ENCODE data around the gene TTYH2. TPM values are rescaled to one million over a fixed set of nuclear protein-coding genes. Genes with fewer than 3 reads are reported as not detected.

Gene TTYH2
- total RNA-seq, 4 donors from 2014 or later: 12.4 to 24.7 (median 18.8) TPM

GRCh38 chr17:74245871-74246270 is 32.5 kb downstream of the TTYH2 start:
- TF ChIP-seq POLR2A (IDR thresholded peaks at IDR 0.05): no peak
- no peak for TF ChIP-seq CTCF (IDR thresholded peaks at IDR 0.05)
- Histone ChIP-seq H3K27ac (no peak overlapping the region), H3K27me3 (no peaks in the 10 kb centered on the region), H3K4me1 (peaks cover 25 to 29% of the 10 kb centered on the region in 2 donors), H3K9me3 (no peaks in the 10 kb centered on the region), H3K36me3 (no peaks in the 10 kb centered on the region), H3K4me3 (replicated peaks in 1 of 3) (no peak overlapping the region)
- intact Hi-C loops (cut with DNase I): no loop called here
- 79 to 88% methylated on average over 4 of the region's 5 CpGs for WGBS, 2 donors
- DNase-seq: no peak

GRCh38 chr17:74249590-74250270 is 36.4 kb downstream of the TTYH2 start:
- Histone ChIP-seq H3K36me3 (no peaks in the 10 kb centered on the region), H3K27me3 (no peaks in the 10 kb centered on the region), H3K4me1 (no peaks in the 10 kb centered on the region), H3K4me3 (replicated peaks in 1 of 3) (no peak overlapping the region), H3K27ac (no peak overlapping the region), H3K9me3 (no peaks in the 10 kb centered on the region)
- DNase-seq: no peak
- intact Hi-C loops (cut with DNase I): no loop called here
- TF ChIP-seq POLR2A (IDR thresholded peaks at IDR 0.05): no peak
- no peak for TF ChIP-seq CTCF (IDR thresholded peaks at IDR 0.05)
- 88 to 95% methylated on average over 11 of the region's 17 CpGs for WGBS, 2 donors

DNA sequence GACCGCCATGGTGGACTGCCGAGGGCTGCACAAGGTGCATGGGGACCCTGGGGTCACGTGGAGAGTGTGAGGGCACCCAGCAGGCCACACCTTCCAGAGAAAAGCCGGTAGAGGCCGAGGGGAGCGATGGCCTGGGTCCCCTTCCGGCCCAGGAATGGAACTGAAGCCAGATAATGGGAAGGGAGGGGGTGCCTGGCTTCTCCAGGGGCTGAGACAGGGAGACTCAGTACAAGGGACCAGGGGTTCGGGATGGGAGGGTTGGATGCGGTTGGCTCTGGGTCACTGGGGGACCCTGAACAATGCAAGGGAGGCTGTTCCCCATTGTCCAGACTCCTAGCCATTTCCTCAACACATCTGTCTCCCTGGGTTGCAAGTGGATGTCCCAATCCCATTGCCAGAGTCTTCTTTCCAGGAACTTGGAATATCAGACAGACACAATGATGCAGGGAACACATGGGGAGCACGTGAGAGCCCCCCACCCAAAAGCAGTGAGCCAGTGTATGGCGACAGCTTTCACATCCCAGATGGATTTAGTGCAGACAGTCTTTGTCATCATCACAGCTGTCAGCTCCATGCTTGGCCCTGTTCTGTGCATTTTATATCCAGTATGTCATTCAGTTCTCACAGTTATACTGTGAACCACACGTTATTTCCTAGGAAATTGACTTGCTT is 37.1 kb downstream of the TTYH2 start:
- no peaks in the 10 kb centered on the region for H3K9me3 ChIP-seq
- WGBS, 2 donors: 76 to 88% methylated on average over 12 of the region's 12 CpGs
- intact Hi-C loops (cut with DNase I): no loop called here
- no peak overlapping the region for H3K27ac ChIP-seq
- H3K4me3 ChIP-seq (replicated peaks in 1 of 3): no peak overlapping the region
- no peaks in the 10 kb centered on the region for H3K27me3 ChIP-seq
- TF ChIP-seq CTCF (IDR thresholded peaks at IDR 0.05) (no peak), POLR2A (IDR thresholded peaks at IDR 0.05) (no peak)
- no peaks in the 10 kb centered on the region for H3K36me3 ChIP-seq
- DNase-seq: no peak
- no peaks in the 10 kb centered on the region for H3K4me1 ChIP-seq

DNA sequence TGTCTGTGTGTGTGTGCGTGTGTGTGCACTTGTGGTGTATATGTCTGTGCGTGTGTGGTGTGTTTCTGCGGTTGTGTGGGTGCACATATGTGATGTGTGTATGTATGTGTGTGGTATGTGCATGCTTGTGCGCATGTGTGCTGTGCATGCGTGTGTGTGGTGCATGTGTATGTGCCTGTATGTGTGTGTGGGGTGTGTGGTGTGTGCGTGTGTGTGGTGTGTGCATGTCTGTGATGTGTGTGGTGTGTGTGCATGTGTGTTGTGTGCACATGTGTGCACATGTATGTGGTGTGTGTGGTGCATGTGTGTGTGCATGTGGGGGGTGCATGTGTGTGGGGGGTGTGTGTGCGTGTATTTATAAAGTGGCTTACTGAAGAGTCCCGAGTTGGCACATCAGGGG is 37.7 kb downstream of the TTYH2 start:
- 93 to 97% methylated on average over 8 of the region's 8 CpGs for whole genome bisulfite sequencing, 2 donors
- H3K27me3 ChIP-seq: no peaks in the 10 kb centered on the region
- no peaks in the 10 kb centered on the region for H3K36me3 ChIP-seq
- no peak for DNase-seq
- no peak overlapping the region for H3K27ac ChIP-seq
- TF ChIP-seq CTCF (IDR thresholded peaks at IDR 0.05) (no peak), POLR2A (IDR thresholded peaks at IDR 0.05) (no peak)
- H3K9me3 ChIP-seq: no peaks in the 10 kb centered on the region
- intact Hi-C loops (cut with DNase I): no loop called here
- no peaks in the 10 kb centered on the region for H3K4me1 ChIP-seq
- no peak overlapping the region for H3K4me3 ChIP-seq (replicated peaks in 1 of 3)

DNA sequence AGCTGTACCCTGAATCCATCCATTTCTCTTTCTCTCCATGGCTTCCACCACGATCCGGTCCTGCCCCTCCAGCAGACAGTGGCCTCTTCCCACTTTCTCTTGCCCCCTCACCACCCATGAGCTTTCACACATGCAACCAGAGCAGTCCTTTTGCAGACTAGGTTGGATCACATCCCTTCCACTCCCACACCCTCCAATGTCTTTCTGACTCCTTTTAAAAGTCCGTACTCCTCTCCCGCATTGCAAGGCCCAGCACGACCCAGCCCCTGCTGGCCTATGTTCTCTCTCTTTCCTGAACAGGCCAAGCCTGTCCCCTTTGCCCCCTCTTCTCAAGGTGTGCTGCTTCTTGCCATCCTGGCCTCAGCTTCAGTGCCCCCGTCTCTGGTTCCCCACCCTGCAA is 38.2 kb downstream of the TTYH2 start:
- 91 to 95% methylated on average over 6 of the region's 6 CpGs for WGBS, 2 donors
- no peak for DNase-seq
- intact Hi-C loops (cut with DNase I): no loop called here

More for the DNA sequence above, 38.2 kb downstream of the TTYH2 start:
- TF ChIP-seq CTCF (IDR thresholded peaks at IDR 0.05): no peak
- TF ChIP-seq POLR2A (IDR thresholded peaks at IDR 0.05): no peak
- Histone ChIP-seq H3K36me3 (no peaks in the 10 kb centered on the region), H3K27me3 (no peaks in the 10 kb centered on the region), H3K4me1 (no peaks in the 10 kb centered on the region), H3K9me3 (no peaks in the 10 kb centered on the region), H3K4me3 (replicated peaks in 1 of 3) (no peak overlapping the region), H3K27ac (no peak overlapping the region)
